Activated naive CD8-positive, alpha-beta T cell treated with anti-CD3 and anti-CD28 coated beads for 36 hours (primary cell): ENCODE measurements around the gene IER5L. TPM values are rescaled to one million over a fixed set of nuclear protein-coding genes. Genes with fewer than 3 reads are reported as not detected.

Experiments used
- DNase-seq: peaks from one replicate; pipeline ENCODE4 v3.0.0; 2021
- H3K27ac Mint-ChIP-seq: one replicate; pipeline ENCODE4 v1.8.0; 2022; ENCODE audit warnings: mild to moderate bottlenecking, moderate library complexity, mixed read lengths
- H3K27me3 Mint-ChIP-seq: one replicate; pipeline ENCODE4 v1.8.0; 2022; ENCODE audit warnings: mild to moderate bottlenecking, mixed read lengths
- H3K36me3 Mint-ChIP-seq: one replicate; pipeline ENCODE4 v1.8.0; 2021; ENCODE audit warnings: mild to moderate bottlenecking, mixed read lengths
- H3K4me1 Mint-ChIP-seq: one replicate; pipeline ENCODE4 v1.8.0; 2021; ENCODE audit warnings: mixed read lengths
- H3K4me3 Mint-ChIP-seq: one replicate; pipeline ENCODE4 v1.8.0; 2022; ENCODE audit warnings: mild to moderate bottlenecking, moderate library complexity, mixed read lengths
- H3K9me3 Mint-ChIP-seq: one replicate; pipeline ENCODE4 v1.8.0; 2022; ENCODE audit warnings: mixed read lengths
- total RNA-seq, 2 experiments: library from RNA; stranded (reverse); gene quantifications; one replicate each; pipeline ENCODE4 v1.2.3, GENCODE V29; 2021

Gene IER5L
- total RNA-seq: 1 to 10 TPM; 1.1 to 1.2 TPM

DNA sequence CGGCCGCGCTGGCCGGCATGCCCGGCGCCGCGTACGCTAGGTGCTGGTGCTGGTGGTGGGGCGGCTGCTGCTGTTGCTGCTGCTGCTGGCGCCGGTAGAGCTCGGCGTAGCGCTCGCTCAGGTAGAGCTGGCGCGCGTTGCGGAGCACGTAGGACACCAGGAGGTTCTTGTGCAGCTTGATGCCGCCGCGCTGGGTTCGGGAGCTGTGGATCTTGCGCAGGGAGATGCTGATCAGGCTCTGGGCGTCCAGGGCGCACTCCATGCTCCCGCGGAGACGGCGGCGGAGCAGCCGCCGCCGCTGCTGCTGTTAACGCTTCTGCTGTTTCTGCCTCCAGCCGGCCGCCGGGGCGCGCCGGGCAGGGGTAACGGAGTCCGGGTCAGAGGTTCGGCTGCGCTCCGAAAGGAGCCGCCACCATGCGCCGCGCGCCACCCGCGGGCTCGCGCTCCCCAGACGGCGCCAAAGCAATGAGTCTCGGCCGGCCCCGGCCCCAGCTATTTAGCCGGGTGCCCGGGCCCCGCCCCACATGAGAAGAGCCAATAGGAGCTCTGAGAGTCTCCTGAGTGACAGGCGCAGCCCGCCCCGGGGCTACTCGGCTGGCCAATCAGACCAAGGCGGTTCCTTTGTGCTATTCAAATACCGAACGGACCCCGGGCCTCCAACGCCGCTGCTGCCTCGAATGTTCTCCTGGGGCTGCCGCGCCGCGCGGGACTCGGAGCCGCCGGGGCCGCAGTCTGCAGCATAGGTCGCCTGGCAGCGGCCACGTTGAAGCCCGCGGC lies at the start of gene IER5L:
TSS of gene IER5L (minus strand) at position 471 of the 777 bp plus-strand sequence. CDS start at position 262, 209 bp downstream.
- peak within 1 kb of the TSS; percentile 45 for H3K27ac Mint-ChIP-seq
- H3K36me3 Mint-ChIP-seq: no peaks in the 10 kb centered on the region
- DNase-seq: peak; percentile 94
- peak within 1 kb of the TSS; percentile 85 for H3K4me3 Mint-ChIP-seq
- H3K4me1 Mint-ChIP-seq: peaks cover 6% of the 10 kb centered on the region
- H3K27me3 Mint-ChIP-seq: no peaks in the 10 kb centered on the region
- no peaks in the 10 kb centered on the region for H3K9me3 Mint-ChIP-seq

DNA sequence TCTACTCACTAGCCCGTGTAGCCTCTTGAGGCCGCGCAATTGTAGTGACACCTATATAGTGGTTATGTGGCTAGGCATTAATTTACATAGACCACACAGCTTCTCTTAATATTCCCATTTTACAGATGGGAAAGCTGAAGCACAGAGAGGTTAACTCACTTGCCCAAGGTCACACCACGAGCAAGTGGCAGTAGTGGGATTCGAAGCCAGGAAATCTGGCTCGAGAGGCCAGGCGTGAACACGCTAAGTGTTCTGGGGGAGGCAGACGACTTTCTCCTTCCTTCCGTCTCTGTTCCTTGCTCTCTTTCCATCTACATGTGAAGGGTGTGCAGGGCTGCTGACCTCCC lies 49.8 kb upstream of the IER5L start:
- H3K4me3 Mint-ChIP-seq: no peak overlapping the region
- no peaks in the 10 kb centered on the region for H3K36me3 Mint-ChIP-seq
- H3K9me3 Mint-ChIP-seq: peaks cover under 1% of the 10 kb centered on the region
- H3K4me1 Mint-ChIP-seq: peaks cover 17% of the 10 kb centered on the region
- no peaks in the 10 kb centered on the region for H3K27me3 Mint-ChIP-seq
- no peak overlapping the region for H3K27ac Mint-ChIP-seq
- no peak for DNase-seq

DNA sequence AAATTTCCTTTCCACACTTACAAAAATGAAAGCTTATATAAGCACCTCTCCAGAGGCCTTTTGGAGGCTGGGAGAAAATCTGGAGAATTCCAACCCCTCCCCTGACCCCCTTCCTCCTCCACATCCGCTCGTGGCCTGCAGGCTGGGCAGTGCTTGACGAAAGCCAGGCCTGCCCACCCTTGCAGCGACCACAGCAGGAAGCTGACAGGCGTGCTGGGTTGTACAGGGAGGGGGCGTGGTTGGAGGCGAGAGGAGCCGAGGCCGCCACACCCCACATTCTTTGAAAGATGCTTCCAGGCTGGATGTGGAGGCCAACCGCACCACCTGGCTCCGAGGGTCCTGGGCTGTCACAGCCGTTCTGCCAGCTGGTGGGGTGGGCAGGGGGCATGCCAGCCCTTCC lies 47.8 kb upstream of the IER5L start:
- peak; percentile 58 for DNase-seq
- peaks cover 28% of the 10 kb centered on the region for H3K4me1 Mint-ChIP-seq
- no peaks in the 10 kb centered on the region for H3K27me3 Mint-ChIP-seq
- H3K36me3 Mint-ChIP-seq: no peaks in the 10 kb centered on the region
- H3K27ac Mint-ChIP-seq: peak overlapping the region; percentile 61
- H3K4me3 Mint-ChIP-seq: no peak overlapping the region
- no peaks in the 10 kb centered on the region for H3K9me3 Mint-ChIP-seq

DNA sequence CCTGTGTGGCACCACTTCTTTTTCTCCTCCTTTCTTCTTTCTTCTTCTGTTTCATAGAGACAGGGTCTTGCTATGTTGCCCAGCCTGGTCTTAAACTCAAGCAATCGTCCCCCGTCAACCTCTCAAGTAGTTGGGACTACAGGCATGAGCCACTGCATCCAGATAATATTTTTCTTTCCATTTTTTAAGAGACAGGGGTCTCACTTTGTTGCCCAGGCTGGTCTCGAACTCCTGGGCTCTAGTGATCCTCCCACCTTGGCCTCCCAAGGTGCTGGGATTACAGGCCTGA lies 47.4 kb upstream of the IER5L start:
- no peak overlapping the region for H3K4me3 Mint-ChIP-seq
- peaks cover 32% of the 10 kb centered on the region for H3K4me1 Mint-ChIP-seq

DNA sequence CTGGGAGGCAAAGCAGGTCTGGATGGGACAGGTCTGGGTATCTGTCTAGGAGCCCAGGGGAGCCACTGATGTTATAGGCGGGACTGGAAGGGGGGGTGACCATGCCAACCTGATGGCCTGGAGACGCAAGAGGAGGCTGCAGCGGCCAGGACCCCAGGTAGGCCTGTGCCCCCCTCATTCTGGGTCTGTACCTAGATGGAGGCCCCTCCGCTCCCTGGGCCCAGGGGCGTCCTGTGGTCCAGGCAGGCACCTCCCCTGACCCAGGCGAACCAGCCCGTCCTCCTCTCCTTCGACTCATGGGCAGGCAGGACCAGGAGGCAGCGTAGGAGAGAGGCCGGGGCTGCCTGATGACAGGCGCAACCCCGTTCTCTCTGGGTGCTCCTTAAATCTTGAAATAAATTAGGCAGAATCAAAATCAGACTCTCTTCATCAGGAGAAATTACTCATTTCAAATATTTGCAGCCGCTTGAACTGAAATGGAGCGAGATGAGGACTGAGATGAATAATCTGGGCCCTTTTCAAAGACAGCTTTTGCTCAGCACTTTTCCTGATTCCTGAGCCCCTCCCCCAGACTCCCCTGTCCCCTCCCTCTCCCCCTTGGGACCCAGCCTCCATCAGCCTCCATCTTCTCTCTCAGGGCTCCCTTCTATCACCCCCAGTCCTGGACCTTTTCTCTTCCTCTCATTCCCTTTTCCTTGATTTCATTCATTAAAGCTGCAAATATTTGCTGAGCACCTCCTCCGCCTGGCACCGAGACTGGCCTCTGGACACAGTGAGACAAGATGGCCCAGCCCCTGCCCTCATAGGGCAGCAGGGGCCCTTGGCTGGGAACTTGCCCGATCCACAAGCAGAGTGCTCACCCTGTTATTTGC lies 46.8 kb upstream of the IER5L start:
- H3K36me3 Mint-ChIP-seq: no peaks in the 10 kb centered on the region
- no peaks in the 10 kb centered on the region for H3K27me3 Mint-ChIP-seq
- no peak overlapping the region for H3K27ac Mint-ChIP-seq
- peaks cover 32% of the 10 kb centered on the region for H3K4me1 Mint-ChIP-seq
- H3K4me3 Mint-ChIP-seq: no peak overlapping the region
- DNase-seq: no peak
- no peaks in the 10 kb centered on the region for H3K9me3 Mint-ChIP-seq

More for the DNA sequence above, 47.4 kb upstream of the IER5L start:
- no peak for DNase-seq
- Mint-ChIP-seq H3K27ac (no peak overlapping the region), H3K27me3 (no peaks in the 10 kb centered on the region), H3K36me3 (no peaks in the 10 kb centered on the region), H3K9me3 (no peaks in the 10 kb centered on the region)

DNA sequence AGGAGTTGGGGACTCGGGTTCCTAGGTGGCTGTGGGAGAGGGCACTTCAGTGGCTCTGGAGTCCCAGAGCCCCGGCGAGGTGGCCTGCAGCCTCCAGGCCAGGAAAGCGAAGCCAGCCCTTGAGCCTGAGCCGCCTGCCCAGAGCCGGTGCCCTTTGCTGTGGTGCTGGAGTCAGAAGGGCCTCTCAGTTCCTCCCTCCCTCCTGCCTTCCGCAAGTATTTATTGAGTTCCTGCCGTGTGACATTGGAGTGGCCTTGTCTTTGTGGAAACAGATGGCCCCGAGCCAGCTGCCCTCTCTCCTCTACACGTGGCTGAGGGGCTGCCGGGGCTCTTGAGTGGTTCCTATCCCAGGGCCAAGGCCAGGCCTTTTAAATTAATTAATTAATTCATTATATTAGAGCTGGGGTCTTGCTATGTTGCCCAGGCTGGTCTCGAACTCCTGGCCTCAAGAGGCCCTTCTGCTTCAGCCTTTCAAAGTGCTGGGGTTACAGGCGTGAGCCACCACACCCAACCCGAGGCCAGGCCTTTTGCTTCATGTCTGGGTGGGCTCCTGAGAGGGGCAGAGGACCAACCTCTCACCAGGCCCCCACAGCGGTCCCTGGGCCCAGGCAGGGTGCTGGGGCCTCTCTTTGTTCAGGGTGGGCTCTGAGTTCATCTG lies 45.6 kb upstream of the IER5L start:
- Mint-ChIP-seq H3K27me3 (no peaks in the 10 kb centered on the region), H3K4me1 (peaks cover 30% of the 10 kb centered on the region), H3K4me3 (no peak overlapping the region), H3K27ac (no peak overlapping the region), H3K9me3 (no peaks in the 10 kb centered on the region), H3K36me3 (no peaks in the 10 kb centered on the region)
- no peak for DNase-seq

DNA sequence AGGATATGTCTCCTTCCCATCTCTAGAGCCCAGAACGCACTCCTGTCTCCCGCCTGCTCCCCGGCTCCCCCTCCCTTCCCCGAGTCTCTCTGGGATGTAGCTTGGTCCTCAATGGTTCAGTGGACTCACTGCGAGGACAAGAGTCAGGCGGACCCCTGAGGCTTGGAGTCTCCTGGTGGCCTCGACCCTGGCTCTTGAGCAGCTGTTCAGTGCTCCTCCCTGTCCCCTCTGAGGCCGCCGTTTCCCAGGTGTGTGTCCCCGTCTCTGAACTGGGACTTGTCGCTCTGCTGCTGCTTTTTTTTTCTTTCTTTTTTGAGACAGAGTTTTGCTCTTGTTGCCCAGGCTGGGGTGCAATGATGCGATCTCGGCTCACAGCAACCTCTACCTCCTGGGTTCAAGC lies 44.8 kb upstream of the IER5L start:
- Mint-ChIP-seq H3K4me3 (no peak overlapping the region), H3K36me3 (no peaks in the 10 kb centered on the region), H3K27ac (no peak overlapping the region), H3K4me1 (peaks cover 30% of the 10 kb centered on the region), H3K9me3 (no peaks in the 10 kb centered on the region), H3K27me3 (no peaks in the 10 kb centered on the region)
- no peak for DNase-seq

DNA sequence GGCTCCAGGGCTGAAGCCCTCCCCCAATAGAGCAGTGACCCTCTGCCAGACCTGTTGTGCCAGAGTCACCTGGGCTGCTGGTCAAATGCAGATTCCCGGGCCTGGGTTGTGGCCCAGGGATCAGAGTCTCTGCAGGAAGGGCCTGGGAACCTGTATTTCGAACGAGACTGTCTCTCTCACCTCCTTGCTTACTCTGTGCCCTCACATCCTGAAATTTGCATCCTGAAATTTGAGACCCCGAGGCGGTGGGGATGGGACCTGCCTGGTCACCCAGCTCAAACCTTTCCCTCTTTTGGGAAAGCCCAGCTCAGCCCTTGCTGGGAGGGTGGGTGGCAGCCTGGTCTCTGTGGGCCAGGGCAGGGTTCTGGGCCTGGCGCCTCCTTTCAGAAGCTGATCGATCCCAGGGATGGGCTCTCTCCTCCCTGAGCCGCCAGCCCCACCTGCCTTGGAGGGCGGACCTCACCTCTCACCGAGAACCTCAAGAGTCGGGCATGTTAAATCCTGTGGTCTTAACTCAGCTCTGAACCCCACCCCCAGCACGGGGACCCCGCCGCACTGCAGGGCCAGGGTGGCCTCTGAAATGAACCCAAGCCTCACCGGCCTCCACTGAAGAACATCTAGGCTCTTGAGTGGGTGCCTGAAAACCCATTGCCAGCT lies 44.0 kb upstream of the IER5L start:
- no peak overlapping the region for H3K27ac Mint-ChIP-seq
- no peaks in the 10 kb centered on the region for H3K27me3 Mint-ChIP-seq
- H3K36me3 Mint-ChIP-seq: no peaks in the 10 kb centered on the region
- H3K4me1 Mint-ChIP-seq: peaks cover 30% of the 10 kb centered on the region
- no peaks in the 10 kb centered on the region for H3K9me3 Mint-ChIP-seq
- no peak for DNase-seq
- no peak overlapping the region for H3K4me3 Mint-ChIP-seq

DNA sequence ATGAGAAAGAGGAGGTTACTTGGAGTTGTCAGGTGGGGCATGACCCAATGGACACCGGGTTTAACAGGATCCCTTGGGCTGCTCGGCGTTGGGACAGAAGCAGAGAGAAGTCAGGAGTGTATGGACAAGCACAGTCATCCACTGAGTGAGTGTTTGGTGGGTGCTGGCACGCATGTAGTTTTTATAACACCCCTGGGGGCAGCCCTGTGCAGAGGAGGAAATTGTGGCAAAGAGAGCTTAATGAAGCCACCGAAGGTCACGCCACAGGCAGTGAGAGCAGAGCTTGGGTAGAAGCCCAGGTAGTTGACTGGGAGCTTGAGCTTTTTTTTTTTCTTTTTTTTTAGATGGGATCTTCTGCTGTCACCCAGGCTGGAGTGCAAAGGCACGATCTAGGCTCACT lies 43.2 kb upstream of the IER5L start:
- Mint-ChIP-seq H3K27me3 (no peaks in the 10 kb centered on the region), H3K4me1 (peaks cover 29% of the 10 kb centered on the region), H3K9me3 (no peaks in the 10 kb centered on the region), H3K36me3 (no peaks in the 10 kb centered on the region), H3K4me3 (no peak overlapping the region), H3K27ac (peak overlapping the region; percentile 18)
- peak; percentile 40 for DNase-seq

DNA sequence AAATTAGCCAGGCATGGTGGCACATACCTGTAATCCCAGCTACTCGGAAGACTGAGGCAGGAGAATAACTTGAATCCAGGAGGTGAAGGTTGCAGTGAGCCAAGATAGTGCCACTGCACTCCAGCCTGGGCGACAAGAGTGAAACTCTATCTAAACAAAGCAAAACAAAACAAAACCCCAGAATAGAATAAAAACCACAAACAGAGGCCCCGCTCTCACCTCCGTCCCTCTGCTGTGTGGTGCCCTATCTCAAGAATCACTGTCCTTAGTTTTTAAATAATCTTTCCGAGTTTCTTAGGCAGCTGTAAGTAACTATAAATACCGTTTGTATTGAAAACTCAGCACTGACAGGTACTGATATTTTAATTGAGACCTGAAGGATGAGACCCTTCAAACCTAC lies 42.7 kb upstream of the IER5L start:
- Mint-ChIP-seq H3K4me1 (peaks cover 24% of the 10 kb centered on the region), H3K27me3 (no peaks in the 10 kb centered on the region), H3K36me3 (no peaks in the 10 kb centered on the region), H3K27ac (peak overlapping the region; percentile 18), H3K4me3 (no peak overlapping the region), H3K9me3 (no peaks in the 10 kb centered on the region)
- no peak for DNase-seq

DNA sequence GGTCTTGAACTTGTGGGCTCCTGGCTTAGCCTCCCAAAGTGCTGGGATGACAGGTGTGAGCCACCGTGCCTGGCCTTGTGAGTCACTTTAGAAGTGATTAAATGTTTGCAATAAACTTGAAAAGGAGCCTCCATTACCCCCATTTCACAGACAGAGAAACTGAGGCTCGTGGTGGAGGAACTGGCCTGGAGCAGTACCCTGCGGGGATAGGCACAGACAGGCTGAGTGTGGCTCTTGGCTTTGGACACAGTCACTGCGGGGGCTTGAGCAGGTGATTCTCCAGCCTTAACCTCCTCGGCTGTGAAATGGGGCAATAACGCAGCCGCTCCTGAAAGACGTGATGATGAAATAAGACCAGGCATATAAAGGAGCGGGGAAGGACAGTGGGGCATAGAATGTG lies 40.9 kb upstream of the IER5L start:
- Mint-ChIP-seq H3K27me3 (no peaks in the 10 kb centered on the region), H3K4me3 (no peak overlapping the region), H3K9me3 (no peaks in the 10 kb centered on the region), H3K36me3 (no peaks in the 10 kb centered on the region), H3K27ac (no peak overlapping the region), H3K4me1 (peaks cover 17% of the 10 kb centered on the region)
- no peak for DNase-seq

DNA sequence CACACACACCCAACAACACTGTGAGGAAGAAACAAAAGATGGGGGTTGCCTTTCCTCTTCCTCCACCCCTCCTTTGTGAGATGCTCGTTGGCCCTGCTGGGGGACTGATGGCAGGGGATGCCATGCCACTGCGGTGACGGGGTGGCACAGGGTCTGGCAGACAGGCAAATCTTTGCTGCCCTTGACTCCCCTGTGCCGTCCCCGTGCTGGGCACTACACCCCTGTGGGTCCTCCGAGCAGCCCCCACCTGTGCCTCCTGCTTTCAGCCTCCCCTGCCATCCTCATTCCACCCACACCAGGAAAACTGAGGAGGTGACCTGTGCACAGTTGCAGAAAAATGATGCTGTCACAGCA lies 40.2 kb upstream of the IER5L start:
- H3K4me1 Mint-ChIP-seq: peaks cover 17% of the 10 kb centered on the region
- DNase-seq: no peak
- H3K36me3 Mint-ChIP-seq: no peaks in the 10 kb centered on the region
- H3K9me3 Mint-ChIP-seq: no peaks in the 10 kb centered on the region
- no peak overlapping the region for H3K27ac Mint-ChIP-seq
- H3K27me3 Mint-ChIP-seq: no peaks in the 10 kb centered on the region
- H3K4me3 Mint-ChIP-seq: no peak overlapping the region

DNA sequence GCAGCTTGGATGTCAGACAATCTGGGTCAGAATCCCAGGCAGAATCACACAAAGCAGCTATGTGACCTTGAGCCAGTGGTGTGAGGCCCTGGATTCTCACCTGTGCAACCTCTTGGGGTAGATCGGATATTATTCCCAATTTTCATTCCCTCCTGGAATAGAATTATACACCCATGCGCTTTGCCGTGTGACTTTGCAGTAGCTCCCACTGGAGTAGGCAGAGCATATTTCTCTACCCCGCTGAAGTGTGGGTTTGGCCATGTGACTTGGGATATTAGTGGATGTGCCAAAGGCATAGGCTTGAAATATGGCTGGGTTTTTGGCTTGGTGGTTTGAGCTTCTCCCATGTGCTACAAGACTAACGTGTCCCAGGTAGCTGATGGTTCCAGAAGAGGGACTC lies 35.5 kb upstream of the IER5L start:
- no peak overlapping the region for H3K4me3 Mint-ChIP-seq
- H3K36me3 Mint-ChIP-seq: no peaks in the 10 kb centered on the region
- no peaks in the 10 kb centered on the region for H3K9me3 Mint-ChIP-seq
- no peaks in the 10 kb centered on the region for H3K27me3 Mint-ChIP-seq
- no peak overlapping the region for H3K27ac Mint-ChIP-seq
- H3K4me1 Mint-ChIP-seq: peaks cover 13% of the 10 kb centered on the region
- no peak for DNase-seq

DNA sequence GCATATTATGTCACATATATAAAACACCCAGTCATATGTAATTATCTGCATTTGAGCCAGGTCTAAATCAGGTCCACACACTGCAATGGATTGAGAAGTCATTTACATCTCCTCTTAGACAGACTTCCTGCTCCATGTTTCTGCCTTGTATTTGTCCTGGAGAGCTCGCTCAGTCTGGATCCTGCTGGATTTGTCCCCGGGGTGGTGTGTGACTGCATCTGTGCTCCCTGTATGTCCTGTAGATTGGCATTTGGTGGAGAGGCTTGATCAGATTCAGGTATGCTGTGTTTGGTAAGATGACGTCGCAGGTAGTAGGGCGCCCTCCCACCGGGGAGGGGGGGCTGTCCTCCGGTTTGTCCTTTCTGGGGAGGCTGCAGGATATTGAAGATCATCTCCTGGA lies 33.6 kb upstream of the IER5L start:
- H3K4me3 Mint-ChIP-seq: no peak overlapping the region
- no peak overlapping the region for H3K27ac Mint-ChIP-seq
- no peak for DNase-seq
- H3K36me3 Mint-ChIP-seq: peaks cover 2% of the 10 kb centered on the region
- no peaks in the 10 kb centered on the region for H3K9me3 Mint-ChIP-seq
- no peaks in the 10 kb centered on the region for H3K27me3 Mint-ChIP-seq
- peaks cover 30% of the 10 kb centered on the region for H3K4me1 Mint-ChIP-seq

DNA sequence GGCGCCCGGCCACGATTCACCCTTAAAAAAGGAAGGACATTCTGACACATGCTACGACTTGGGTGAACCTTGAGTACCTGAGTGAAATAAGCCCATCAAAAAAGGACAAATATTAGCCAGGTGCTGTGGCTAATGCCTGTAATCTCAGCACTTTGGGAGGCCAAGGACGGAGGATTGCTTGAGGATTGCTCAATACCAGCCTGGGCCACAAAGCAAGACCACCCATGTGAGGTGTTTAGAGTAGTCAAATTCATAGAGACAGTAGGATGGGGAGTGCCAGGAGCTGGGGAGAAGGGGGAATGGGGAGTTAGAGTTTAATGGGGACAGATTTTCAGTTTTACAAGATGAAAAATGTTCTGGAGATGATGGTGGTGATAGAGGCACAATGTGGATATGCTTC lies 32.1 kb upstream of the IER5L start:
- Mint-ChIP-seq H3K4me1 (peaks cover 32% of the 10 kb centered on the region), H3K27me3 (no peaks in the 10 kb centered on the region), H3K4me3 (no peak overlapping the region), H3K27ac (no peak overlapping the region), H3K36me3 (peaks cover 2% of the 10 kb centered on the region), H3K9me3 (no peaks in the 10 kb centered on the region)
- DNase-seq: no peak
